ENCODE results near the gene SPACA7. TPM values are rescaled to one million over a fixed set of nuclear protein-coding genes. Genes with fewer than 3 reads are reported as not detected.

SPACA7 gene
- total RNA-seq = not detected
- long read RNA-seq = 0 reads

DNA sequence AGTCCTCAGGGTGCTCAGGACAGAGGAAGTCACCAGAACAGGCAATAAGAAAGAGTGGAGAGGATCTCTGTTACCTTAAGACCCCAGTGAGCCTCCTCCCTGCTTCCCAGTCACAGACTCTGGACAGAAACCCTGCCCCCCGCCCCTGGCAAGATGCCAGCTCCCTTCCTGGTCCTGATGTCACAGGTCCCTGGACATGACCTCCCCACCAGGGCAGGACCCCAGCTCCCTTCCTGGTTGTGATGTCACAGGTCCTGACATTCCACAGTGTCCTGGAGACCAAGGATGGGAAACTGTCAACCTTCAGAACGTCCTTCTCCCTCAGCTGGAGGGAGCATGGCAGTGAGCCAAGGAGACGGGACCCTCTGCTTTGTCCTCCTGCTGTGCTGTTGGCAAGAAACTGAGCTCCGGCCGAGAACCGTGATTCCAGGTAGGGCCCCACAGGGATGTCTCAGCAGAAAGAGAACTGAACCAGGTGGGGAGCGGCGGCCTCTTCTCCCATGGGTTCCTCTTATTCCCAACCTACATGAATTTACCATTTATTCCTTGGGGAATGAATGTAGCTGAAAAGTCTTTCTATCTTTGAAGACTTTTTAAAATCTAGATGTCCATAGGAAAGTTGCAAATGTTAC lies at the start of gene SPACA7:
Gene SPACA7 (plus strand): TSS at position 306 of the 632 bp plus-strand sequence. CDS start 31 bp downstream, at position 337.
- intact Hi-C loops (cut with DNase I) = no loop called here
- no peak for DNase-seq
- no peak for ATAC-seq

GRCh38 chr13:112326821-112327370 lies 49.3 kb upstream of the SPACA7 start:
- intact Hi-C loops (cut with DNase I) = no loop called here
- DNase-seq = no peak
- no peak for ATAC-seq

GRCh38 chr13:112328936-112329335 lies 47.2 kb upstream of the SPACA7 start:
- intact Hi-C loops (cut with DNase I) = no loop called here
- ATAC-seq = no peak
- DNase-seq = no peak

DNA sequence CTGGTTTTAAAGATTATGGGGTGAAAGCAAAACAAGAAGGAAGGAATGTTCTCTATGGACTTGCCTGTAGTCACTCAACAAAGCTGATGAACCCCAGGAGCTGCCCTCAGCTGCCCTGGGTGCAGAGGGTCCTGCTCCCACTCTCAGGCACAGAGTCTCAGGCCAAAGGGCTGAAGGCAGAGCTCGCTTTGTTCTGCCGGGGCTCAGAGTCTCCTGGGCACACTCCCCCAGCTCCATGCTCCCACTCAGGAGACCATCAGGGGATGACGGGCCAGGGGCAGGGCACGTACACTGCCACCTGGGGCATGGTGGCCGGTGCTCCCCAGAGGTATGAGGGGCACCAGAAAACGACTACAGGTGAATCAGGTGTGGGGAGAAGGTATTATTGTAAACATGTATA lies 46.8 kb upstream of the SPACA7 start:
- intact Hi-C loops (cut with DNase I) = no loop called here
- DNase-seq (no peak), ATAC-seq (no peak)

DNA sequence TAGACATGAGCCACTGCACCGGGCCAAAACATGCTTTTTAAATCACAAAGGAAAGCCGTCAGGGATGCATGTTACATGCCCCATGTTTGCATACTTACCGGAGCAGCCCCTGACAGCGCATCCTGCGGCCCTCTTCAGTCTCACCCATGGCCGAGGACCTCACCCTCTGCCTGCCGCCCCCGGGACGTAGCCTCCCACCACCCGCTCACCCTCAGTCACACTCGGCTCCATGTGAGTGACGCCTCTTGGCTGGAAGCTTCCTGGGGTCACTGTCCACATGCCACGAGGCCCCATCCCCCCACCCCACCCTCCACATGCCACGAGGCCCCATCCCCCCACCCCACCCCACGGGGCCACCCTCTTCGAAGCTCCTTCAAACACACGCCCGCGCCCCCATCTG lies 46.1 kb upstream of the SPACA7 start:
- no peak for ATAC-seq
- intact Hi-C loops (cut with DNase I) = no loop called here
- no peak for DNase-seq

GRCh38 chr13:112330479-112331381 lies 45.4 kb upstream of the SPACA7 start:
- ATAC-seq (no peak), DNase-seq (no peak)
- intact Hi-C loops (cut with DNase I) = no loop called here

- no peak for ATAC-seq
- intact Hi-C loops (cut with DNase I) = no loop called here
- no peak for DNase-seq
Observed at GRCh38 chr13:112331675-112332074, 44.5 kb upstream of the SPACA7 start.

- intact Hi-C loops (cut with DNase I) = no loop called here
- ATAC-seq (no peak), DNase-seq (no peak)
Observed at GRCh38 chr13:112332727-112333126, 43.4 kb upstream of the SPACA7 start.

DNA sequence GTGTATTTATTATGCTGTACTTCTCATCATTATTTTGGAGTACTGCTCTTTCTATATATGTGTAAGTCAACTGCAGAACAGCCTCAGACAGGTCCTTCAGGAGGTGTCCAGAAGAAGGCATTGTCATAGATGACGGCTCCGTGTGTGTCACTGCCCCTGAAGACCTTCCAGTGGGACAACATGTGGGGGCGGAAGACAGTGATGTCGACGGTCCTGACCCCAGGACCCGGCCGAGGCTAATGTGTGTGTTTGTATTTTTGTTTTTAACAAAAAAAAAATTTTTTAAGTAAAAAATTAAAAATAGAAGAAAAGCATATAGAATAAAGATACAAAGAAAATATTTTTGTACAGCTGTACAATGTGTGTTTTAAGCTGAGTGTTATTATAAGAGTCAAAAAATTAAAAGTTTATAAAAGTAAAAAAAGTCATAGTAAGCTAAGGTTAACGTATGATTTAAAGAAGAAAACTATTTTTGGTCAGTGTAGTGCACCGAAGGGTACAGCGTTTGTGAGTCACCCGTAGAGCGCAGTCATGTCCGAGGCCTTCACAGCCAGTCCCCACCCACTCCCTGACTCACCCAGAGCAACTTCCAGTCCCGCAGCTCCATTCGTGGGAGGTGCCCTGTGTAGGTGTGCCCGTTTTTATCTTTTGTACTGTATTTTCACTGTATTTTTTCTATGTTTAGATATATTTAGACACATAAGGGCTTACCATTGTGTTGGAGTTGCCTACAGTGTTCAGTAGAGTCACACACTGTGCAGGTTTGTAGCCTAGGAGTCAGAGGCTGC lies 42.2 kb upstream of the SPACA7 start:
- intact Hi-C loops (cut with DNase I) = no loop called here
- DNase-seq (no peak), ATAC-seq (peak in 1 of 2 donors; percentile 55)

GRCh38 chr13:112335135-112335534 lies 41.0 kb upstream of the SPACA7 start:
- intact Hi-C loops (cut with DNase I) = no loop called here
- ATAC-seq = no peak
- no peak for DNase-seq

- DNase-seq (no peak), ATAC-seq (no peak)
- intact Hi-C loops (cut with DNase I) = no loop called here
Observed at GRCh38 chr13:112341446-112341845, 34.7 kb upstream of the SPACA7 start.

GRCh38 chr13:112341976-112342735 lies 34.0 kb upstream of the SPACA7 start:
- no peak for ATAC-seq
- intact Hi-C loops (cut with DNase I) = no loop called here
- DNase-seq = no peak

GRCh38 chr13:112342841-112343361 lies 33.3 kb upstream of the SPACA7 start:
- DNase-seq (no peak), ATAC-seq (no peak)
- intact Hi-C loops (cut with DNase I) = no loop called here

GRCh38 chr13:112343591-112343990 lies 32.6 kb upstream of the SPACA7 start:
- DNase-seq (no peak), ATAC-seq (no peak)
- intact Hi-C loops (cut with DNase I) = no loop called here

DNA sequence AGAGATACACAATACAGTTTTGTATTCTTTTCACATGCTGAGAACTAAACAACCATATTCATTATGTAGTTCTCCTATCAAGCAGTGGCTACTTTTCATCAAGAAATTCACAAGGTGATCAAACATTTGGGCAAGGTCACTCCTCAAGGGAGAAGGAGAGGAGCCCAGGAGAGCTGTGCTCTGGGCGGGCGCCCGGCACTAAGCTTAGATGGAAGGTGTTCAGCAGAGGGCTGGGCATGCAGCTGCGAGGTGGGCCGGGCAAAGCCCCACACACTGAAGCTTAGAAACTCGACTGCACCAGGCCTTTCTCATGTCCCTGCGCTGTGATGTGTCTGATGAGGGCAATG lies 30.4 kb upstream of the SPACA7 start:
- no peak for DNase-seq
- ATAC-seq = no peak
- intact Hi-C loops (cut with DNase I) = no loop called here

GRCh38 chr13:112346173-112346898 lies 29.8 kb upstream of the SPACA7 start:
- ATAC-seq (peak in 1 of 2 donors; percentile 87), DNase-seq (no peak)
- intact Hi-C loops (cut with DNase I) = no loop called here

GRCh38 chr13:112346899-112347229 lies 29.3 kb upstream of the SPACA7 start:
- DNase-seq (no peak), ATAC-seq (no peak)
- intact Hi-C loops (cut with DNase I) = no loop called here

DNA sequence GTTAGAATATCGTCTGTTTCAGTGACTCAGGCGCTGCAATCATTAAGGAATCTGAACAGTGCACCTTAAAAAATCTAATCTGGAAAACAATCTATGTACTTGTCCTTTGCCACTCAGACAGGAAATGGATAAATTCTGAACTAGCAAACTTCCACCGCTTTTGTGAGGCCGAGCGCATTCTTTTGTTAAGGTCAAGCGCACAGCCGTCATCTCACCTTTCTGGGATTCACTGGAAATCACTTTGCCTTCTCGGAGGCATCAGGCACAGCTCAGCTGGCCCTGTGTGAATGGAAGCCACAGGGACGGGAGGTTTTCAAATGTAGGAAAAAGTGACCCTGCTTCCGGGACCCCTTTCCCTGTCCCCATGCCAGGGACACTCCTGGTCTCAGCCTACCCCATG lies 28.2 kb upstream of the SPACA7 start:
- DNase-seq = no peak
- no peak for ATAC-seq
- intact Hi-C loops (cut with DNase I) = no loop called here
